HepG2 (cell line): ENCODE data around the gene PLSCR4. TPM values are rescaled to one million over a fixed set of nuclear protein-coding genes. Genes with fewer than 3 reads are reported as not detected.

ENCODE experiments used
- AGO1 ChIP-seq: fragments of 200-400 bp; formaldehyde crosslinking; IDR thresholded peaks from 2 replicates; pipeline ENCODE4 v1.6.1; 2017; ENCODE audit warnings: mild to moderate bottlenecking, low read depth, low read length, moderate library complexity; ENCODE audit not compliant: poor library complexity, severe bottlenecking
- CHD4 ChIP-seq: fragments of 200-600 bp; sonication (generic); IDR thresholded peaks from 2 replicates; pipeline ENCODE4 v1.7.0; 2017; ENCODE audit warnings: mild to moderate bottlenecking, low read length, borderline replicate concordance
- EZH2 ChIP-seq: conservative IDR thresholded peaks from 2 replicates; pipeline ENCODE4 v1.6.1; 2012; ENCODE audit warnings: mild to moderate bottlenecking, low read depth, low read length, moderate library complexity
- GABPB1 ChIP-seq: IDR thresholded peaks from 2 replicates; pipeline ENCODE4 v1.6.1; 2016; ENCODE audit warnings: mild to moderate bottlenecking, missing genetic modification reagents, moderate library complexity, missing compliant biosample characterization
- KDM2A ChIP-seq: sonication (generic); formaldehyde crosslinking; IDR thresholded peaks from 2 replicates; pipeline ENCODE4 v1.4.0; 2020; ENCODE audit warnings: low read depth, missing genetic modification reagents, borderline replicate concordance
- PCBP2 ChIP-seq: fragments of 200-400 bp; formaldehyde crosslinking; optimal IDR thresholded peaks from 2 replicates; pipeline ENCODE3; 2018; ENCODE audit warnings: low read length, low read depth; ENCODE audit not compliant: poor library complexity, severe bottlenecking
- SMYD3 ChIP-seq: sonication (generic); formaldehyde crosslinking; IDR thresholded peaks from 2 replicates; pipeline ENCODE4 v1.8.1; 2023; ENCODE audit warnings: mild to moderate bottlenecking, missing genetic modification reagents
- SP2 ChIP-seq: sonication (generic); formaldehyde crosslinking; IDR thresholded peaks from 2 replicates; pipeline ENCODE4 v1.5.1; 2020; ENCODE audit warnings: mild to moderate bottlenecking, missing genetic modification reagents
- SPEN ChIP-seq: sonication (generic); formaldehyde crosslinking; IDR thresholded peaks from 2 replicates; pipeline ENCODE4 v1.5.1; 2020; ENCODE audit warnings: low read depth, mild to moderate bottlenecking, missing genetic modification reagents
- TGIF2 ChIP-seq: IDR thresholded peaks from 2 replicates; pipeline ENCODE4 v1.6.1; 2016; ENCODE audit warnings: control low read depth, missing compliant biosample characterization
- TSC22D2 ChIP-seq: sonication (generic); formaldehyde crosslinking; IDR thresholded peaks from 2 replicates; pipeline ENCODE4 v1.5.1; 2020; ENCODE audit warnings: missing genetic modification reagents, mild to moderate bottlenecking, borderline replicate concordance
- ZNF136 ChIP-seq: sonication (generic); formaldehyde crosslinking; IDR thresholded peaks from 2 replicates; pipeline ENCODE4 v1.8.1; 2022; ENCODE audit warnings: low read depth, mild to moderate bottlenecking, moderate library complexity, missing genetic modification reagents
- ZNF292 ChIP-seq: sonication (generic); formaldehyde crosslinking; IDR thresholded peaks from 2 replicates; pipeline ENCODE4 v1.8.1; 2022; ENCODE audit warnings: mild to moderate bottlenecking, low read depth, missing genetic modification reagents, borderline replicate concordance
- ZNF530 ChIP-seq: sonication (generic); formaldehyde crosslinking; IDR thresholded peaks from 2 replicates; pipeline ENCODE4 v1.5.0; 2020; ENCODE audit warnings: low read depth, mild to moderate bottlenecking, missing genetic modification reagents
- ZNF768 ChIP-seq: sonication (generic); formaldehyde crosslinking; IDR thresholded peaks from 2 replicates; pipeline ENCODE4 v1.4.0; 2020; ENCODE audit warnings: missing genetic modification reagents
- ZSCAN12 ChIP-seq: sonication (generic); formaldehyde crosslinking; IDR thresholded peaks from 2 replicates; pipeline ENCODE4 v1.9.0; 2021; ENCODE audit warnings: mild to moderate bottlenecking, missing genetic modification reagents
- polyA plus RNA-seq, 8 experiments: library from polyadenylated mRNA; depleted of rRNA in 3 of 8; stranded (reverse) in 7 of 8; unstranded in 1 of 8; fragments of >200 nt; fragmentation: Illumina TruSeq in 4 of 8; extraction: Trizol in 4 of 8; gene quantifications; 2 replicates each; pipeline versions ENCODE4 v1.2.1 to v1.2.3, GENCODE V29; 2011 to 2016; ENCODE audit warnings: low read depth in 4 of 8, missing spikeins in 1 of 8, mixed read lengths in 1 of 8; ENCODE audit not compliant: insufficient read depth in 1 of 8
- total RNA-seq, 5 experiments: library from RNA; depleted of rRNA; stranded (reverse); fragments of >200 nt; fragmentation: Illumina TruSeq; extraction: Trizol; gene quantifications; 2 replicates each; pipeline ENCODE4 v1.2.3, GENCODE V29; 2016; ENCODE audit warnings: low read depth in 1 of 5
- TF ChIP-seq, protein P1 (sequence below): sonication (generic); formaldehyde crosslinking; IDR thresholded peaks from 2 replicates; pipeline ENCODE4 v1.5.1; 2020; ENCODE audit warnings: missing genetic modification reagents, mild to moderate bottlenecking, borderline replicate concordance
- TF ChIP-seq, protein P2 (sequence below): sonication (generic); formaldehyde crosslinking; IDR thresholded peaks from one replicate; pipeline ENCODE4 v1.5.1; 2020; ENCODE audit warnings: mild to moderate bottlenecking, missing genetic modification reagents; ENCODE audit errors: not compliant biosample characterization

PLSCR4 gene
- total and polyA plus RNA-seq, 2 of the 13 experiments (the other 11 are each of a cell fraction or from before 2014, with no cell fraction given): 1.5 to 59.0 TPM

DNA sequence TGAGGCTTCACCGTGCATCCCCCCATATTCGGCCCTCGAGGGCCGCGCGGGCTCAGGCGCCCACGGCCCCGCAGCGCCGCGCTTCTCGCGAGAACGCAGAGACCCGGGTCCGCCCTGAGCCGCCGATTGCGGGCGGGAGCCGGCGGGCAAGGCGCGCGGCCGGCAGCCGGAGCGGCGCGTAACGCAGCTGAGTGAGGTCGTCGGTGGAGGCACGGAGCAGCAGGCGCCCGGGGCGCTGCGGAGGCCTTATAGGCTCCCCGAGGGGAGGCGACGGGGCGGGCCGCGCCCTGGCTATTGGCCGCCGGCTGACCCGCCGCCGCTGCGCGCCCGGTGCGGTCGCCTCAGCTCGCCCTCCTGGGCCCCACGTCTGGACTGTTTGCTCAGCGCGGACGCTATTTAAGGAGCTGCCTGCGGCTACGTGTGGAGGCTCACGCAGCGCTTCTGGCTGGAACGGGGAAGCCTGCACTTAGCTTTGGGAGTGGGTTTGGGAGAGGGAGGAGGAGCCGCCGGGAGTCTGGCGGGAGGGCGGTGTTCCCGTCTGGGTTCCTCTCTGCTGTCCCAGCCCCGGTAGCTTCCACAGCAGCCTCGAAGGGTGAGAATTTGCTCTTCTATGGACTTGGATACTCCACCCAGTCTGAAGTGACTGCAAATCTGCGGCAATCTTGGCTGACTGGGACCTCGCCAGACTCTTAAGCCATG lies 89.8 kb downstream of the PLSCR4 start, which contains the start of gene PLOD2 (continued):
- TF ChIP-seq, protein P1, sequence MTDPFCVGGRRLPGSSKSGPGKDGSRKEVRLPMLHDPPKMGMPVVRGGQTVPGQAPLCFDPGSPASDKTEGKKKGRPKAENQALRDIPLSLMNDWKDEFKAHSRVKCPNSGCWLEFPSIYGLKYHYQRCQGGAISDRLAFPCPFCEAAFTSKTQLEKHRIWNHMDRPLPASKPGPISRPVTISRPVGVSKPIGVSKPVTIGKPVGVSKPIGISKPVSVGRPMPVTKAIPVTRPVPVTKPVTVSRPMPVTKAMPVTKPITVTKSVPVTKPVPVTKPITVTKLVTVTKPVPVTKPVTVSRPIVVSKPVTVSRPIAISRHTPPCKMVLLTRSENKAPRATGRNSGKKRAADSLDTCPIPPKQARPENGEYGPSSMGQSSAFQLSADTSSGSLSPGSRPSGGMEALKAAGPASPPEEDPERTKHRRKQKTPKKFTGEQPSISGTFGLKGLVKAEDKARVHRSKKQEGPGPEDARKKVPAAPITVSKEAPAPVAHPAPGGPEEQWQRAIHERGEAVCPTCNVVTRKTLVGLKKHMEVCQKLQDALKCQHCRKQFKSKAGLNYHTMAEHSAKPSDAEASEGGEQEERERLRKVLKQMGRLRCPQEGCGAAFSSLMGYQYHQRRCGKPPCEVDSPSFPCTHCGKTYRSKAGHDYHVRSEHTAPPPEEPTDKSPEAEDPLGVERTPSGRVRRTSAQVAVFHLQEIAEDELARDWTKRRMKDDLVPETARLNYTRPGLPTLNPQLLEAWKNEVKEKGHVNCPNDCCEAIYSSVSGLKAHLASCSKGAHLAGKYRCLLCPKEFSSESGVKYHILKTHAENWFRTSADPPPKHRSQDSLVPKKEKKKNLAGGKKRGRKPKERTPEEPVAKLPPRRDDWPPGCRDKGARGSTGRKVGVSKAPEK (CRISPR knock-in tag): no peak
- TF ChIP-seq SP2 (CRISPR knock-in tag) (peak; percentile 36; the same call in 1 of the 2 replicates), GABPB1 (CRISPR knock-in tag) (peak; percentile 71; the same call in 1 of the 2 replicates), KDM2A (CRISPR knock-in tag) (peak; percentile 65; the same call in 1 of the 2 replicates), EZH2 (no peak), ZNF530 (CRISPR knock-in tag) (no peak), PCBP2 (no peak), TGIF2 (CRISPR knock-in tag) (peak; percentile 24; the same call in 1 of the 2 replicates), TSC22D2 (0 out of 2 replicates have a peak, but pooled peaks have one; percentile 61), ZSCAN12 (peak; percentile 61; the same call in 1 of the 2 replicates), CHD4 (no peak), ZNF768 (peak; percentile 55), SPEN (CRISPR knock-in tag) (peak; percentile 79), ZNF136 (CRISPR knock-in tag) (no peak), SMYD3 (CRISPR knock-in tag) (peak; percentile 77; the same call in 1 of the 2 replicates), AGO1 (no peak), ZNF292 (CRISPR knock-in tag) (peak; percentile 74; the same call in 1 of the 2 replicates)
- TF ChIP-seq, protein P2, sequence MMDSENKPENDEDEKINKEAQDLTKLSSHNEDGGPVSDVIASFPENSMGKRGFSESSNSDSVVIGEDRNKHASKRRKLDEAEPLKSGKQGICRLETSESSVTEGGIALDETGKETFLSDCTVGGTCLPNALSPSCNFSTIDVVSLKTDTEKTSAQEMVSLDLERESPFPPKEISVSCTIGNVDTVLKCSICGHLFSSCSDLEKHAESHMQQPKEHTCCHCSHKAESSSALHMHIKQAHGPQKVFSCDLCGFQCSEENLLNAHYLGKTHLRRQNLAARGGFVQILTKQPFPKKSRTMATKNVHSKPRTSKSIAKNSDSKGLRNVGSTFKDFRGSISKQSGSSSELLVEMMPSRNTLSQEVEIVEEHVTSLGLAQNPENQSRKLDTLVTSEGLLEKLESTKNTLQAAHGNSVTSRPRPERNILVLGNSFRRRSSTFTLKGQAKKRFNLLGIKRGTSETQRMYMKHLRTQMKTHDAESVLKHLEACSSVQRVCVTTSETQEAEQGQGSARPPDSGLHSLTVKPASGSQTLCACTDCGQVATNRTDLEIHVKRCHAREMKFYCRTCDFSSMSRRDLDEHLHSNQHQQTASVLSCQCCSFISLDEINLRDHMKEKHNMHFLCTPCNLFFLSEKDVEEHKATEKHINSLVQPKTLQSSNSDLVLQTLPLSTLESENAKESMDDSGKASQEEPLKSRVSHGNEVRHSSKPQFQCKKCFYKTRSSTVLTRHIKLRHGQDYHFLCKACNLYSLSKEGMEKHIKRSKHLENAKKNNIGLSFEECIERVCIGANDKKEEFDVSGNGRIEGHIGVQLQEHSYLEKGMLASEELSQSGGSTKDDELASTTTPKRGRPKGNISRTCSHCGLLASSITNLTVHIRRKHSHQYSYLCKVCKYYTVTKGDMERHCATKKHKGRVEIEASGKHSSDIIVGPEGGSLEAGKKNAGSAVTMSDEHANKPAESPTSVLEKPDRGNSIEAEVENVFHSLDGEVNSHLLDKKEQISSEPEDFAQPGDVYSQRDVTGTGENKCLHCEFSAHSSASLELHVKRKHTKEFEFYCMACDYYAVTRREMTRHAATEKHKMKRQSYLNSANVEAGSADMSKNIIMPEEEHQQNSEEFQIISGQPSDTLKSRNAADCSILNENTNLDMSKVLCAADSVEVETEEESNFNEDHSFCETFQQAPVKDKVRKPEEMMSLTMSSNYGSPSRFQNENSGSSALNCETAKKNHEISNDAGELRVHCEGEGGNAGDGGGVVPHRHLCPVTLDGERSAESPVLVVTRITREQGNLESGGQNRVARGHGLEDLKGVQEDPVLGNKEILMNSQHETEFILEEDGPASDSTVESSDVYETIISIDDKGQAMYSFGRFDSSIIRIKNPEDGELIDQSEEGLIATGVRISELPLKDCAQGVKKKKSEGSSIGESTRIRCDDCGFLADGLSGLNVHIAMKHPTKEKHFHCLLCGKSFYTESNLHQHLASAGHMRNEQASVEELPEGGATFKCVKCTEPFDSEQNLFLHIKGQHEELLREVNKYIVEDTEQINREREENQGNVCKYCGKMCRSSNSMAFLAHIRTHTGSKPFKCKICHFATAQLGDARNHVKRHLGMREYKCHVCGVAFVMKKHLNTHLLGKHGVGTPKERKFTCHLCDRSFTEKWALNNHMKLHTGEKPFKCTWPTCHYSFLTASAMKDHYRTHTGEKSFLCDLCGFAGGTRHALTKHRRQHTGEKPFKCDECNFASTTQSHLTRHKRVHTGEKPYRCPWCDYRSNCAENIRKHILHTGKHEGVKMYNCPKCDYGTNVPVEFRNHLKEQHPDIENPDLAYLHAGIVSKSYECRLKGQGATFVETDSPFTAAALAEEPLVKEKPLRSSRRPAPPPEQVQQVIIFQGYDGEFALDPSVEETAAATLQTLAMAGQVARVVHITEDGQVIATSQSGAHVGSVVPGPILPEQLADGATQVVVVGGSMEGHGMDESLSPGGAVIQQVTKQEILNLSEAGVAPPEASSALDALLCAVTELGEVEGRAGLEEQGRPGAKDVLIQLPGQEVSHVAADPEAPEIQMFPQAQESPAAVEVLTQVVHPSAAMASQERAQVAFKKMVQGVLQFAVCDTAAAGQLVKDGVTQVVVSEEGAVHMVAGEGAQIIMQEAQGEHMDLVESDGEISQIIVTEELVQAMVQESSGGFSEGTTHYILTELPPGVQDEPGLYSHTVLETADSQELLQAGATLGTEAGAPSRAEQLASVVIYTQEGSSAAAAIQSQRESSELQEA (CRISPR knock-in tag): no peak
